Gastrocnemius medialis (tissue), 4 donors: ENCODE results near the gene PDE4D. TPM values are rescaled to one million over a fixed set of nuclear protein-coding genes. Genes with fewer than 3 reads are reported as not detected.

Source experiments
- ATAC-seq, 2 donors: fragments of 150-250 bp; one replicate each; pipeline ENCODE4 v1.9.1; 2016
- DNase-seq, 2 donors: peaks; one replicate each; pipeline ENCODE4 v3.0.0-alpha.2; 2019
- H3K27ac ChIP-seq, 4 donors: fragments of 200-600 bp; sonication (generic); 1 replicate in 1 of 4; 2 replicates in 3 of 4; pipeline ENCODE4 v1.5.1; 2016 to 2018; ENCODE audit warnings: mild to moderate bottlenecking in 2 of 4, moderate library complexity in 1 of 4
- H3K27me3 ChIP-seq, 3 donors: fragments of 200-600 bp; sonication (generic) in 2 of 3; 1 replicate in 1 of 3; 2 replicates in 2 of 3; pipeline versions ENCODE4 v1.5.1 to v1.6.0; 2016 to 2019; ENCODE audit warnings: mild to moderate bottlenecking in 1 of 3, moderate library complexity in 1 of 3
- H3K36me3 ChIP-seq, 2 donors: fragments of 200-600 bp; sonication (generic) in 1 of 2; one replicate each; pipeline ENCODE4 v1.5.1; 2017 to 2018
- H3K4me1 ChIP-seq, 2 donors: fragments of 200-600 bp; sonication (generic) in 1 of 2; one replicate each; pipeline ENCODE4 v1.5.1; 2016 to 2017; ENCODE audit warnings: mild to moderate bottlenecking in 2 of 2
- H3K4me3 ChIP-seq, 4 donors: fragments of 200-600 bp; sonication (generic) in 3 of 4; 1 replicate in 1 of 4; 2 replicates in 3 of 4; pipeline ENCODE4 v1.5.1; 2016 to 2019; ENCODE audit warnings: mild to moderate bottlenecking in 2 of 4
- H3K9me3 ChIP-seq, 3 donors: fragments of 200-600 bp; sonication (generic) in 2 of 3; 1 replicate in 1 of 3; 2 replicates in 2 of 3; pipeline ENCODE4 v1.5.1; 2016 to 2019
- POLR2A ChIP-seq, 2 donors: fragments of 450-650 bp; IDR thresholded peaks; one replicate each; pipeline ENCODE4 v1.6.1; 2017; ENCODE audit warnings: antibody characterized with exemption in 2 of 2, mild to moderate bottlenecking in 2 of 2, moderate library complexity in 2 of 2
- in situ Hi-C, 4 donors: fragments of 200-750 bp; cut with MboI; loops; one replicate each; pipeline versions ENCODE4 v1.15.0 to v1.8.0; 2017; ENCODE audit warnings: low sequenced_read_pairs in 4 of 4
- intact Hi-C: fragments of 100-400 bp; cut with DNase I; formaldehyde crosslinking; loops from one replicate; pipeline ENCODE4 v1.15.1; 2023; ENCODE audit warnings: low total_unique reads
- total RNA-seq, 4 donors: library from RNA; depleted of rRNA; stranded (reverse); fragments of >200 nt; gene quantifications; one replicate each; pipeline versions ENCODE4 v1.1.0 to v1.2.3, GENCODE V29; 2016
- TF ChIP-seq, protein P1 (sequence below), 5 experiments: fragments of 450-650 bp in 3 of 5; fragments of 200-600 bp in 2 of 5; sonication (generic) in 2 of 5; IDR thresholded peaks in 4 of 5; conservative IDR thresholded peaks in 1 of 5; 1 replicate in 4 of 5; 2 replicates in 1 of 5; pipeline ENCODE4 v1.5.1; 2016 to 2019; ENCODE audit warnings: antibody characterized with exemption in 5 of 5, mild to moderate bottlenecking in 3 of 5, moderate library complexity in 3 of 5

Gene PDE4D
- total RNA-seq, 4 donors from 2014 or later: 133 to 223 (median 185) TPM

DNA sequence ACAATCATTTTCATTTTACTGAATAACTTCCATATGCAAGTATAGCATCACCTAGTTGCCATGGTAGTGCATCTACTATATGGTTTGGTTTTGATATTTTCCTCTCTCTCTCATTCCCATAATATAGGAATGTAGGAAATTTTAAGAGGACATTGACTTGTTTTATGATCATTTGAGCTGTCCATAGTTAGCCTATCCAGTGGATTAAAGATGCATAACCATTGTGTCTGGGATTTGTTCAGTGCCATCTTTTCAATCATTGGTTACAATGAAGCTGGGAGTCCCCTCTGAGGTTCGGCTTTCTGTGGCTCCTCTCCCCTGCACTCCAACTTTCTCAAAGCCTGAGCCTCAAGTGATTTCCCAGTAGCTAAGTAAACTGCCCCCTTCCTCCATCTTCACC, 852.2 kb downstream of the PDE4D start:
- Histone ChIP-seq H3K4me3 (no peak overlapping the region), H3K27me3 (no peaks in the 10 kb centered on the region), H3K27ac (peak overlapping the region; percentile 83 to 93 (median 91)), H3K36me3 (no peaks in the 10 kb centered on the region), H3K9me3 (no peaks in the 10 kb centered on the region), H3K4me1 (peaks cover 31 to 54% of the 10 kb centered on the region in 2 donors)
- ATAC-seq (no peak), DNase-seq (no peak)
- TF ChIP-seq, protein P1, sequence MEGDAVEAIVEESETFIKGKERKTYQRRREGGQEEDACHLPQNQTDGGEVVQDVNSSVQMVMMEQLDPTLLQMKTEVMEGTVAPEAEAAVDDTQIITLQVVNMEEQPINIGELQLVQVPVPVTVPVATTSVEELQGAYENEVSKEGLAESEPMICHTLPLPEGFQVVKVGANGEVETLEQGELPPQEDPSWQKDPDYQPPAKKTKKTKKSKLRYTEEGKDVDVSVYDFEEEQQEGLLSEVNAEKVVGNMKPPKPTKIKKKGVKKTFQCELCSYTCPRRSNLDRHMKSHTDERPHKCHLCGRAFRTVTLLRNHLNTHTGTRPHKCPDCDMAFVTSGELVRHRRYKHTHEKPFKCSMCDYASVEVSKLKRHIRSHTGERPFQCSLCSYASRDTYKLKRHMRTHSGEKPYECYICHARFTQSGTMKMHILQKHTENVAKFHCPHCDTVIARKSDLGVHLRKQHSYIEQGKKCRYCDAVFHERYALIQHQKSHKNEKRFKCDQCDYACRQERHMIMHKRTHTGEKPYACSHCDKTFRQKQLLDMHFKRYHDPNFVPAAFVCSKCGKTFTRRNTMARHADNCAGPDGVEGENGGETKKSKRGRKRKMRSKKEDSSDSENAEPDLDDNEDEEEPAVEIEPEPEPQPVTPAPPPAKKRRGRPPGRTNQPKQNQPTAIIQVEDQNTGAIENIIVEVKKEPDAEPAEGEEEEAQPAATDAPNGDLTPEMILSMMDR (IDR thresholded peaks at IDR 0.05 in 4 of 5, conservative IDR thresholded peaks at IDR 0.05 in 1 of 5): no peak
- TF ChIP-seq POLR2A (IDR thresholded peaks at IDR 0.05): no peak
- in situ Hi-C loops: loop anchor here (25.0 kb wide), 1 partner anchor 321 kb away; no protein-coding TSS in a partner anchor
- intact Hi-C loops: no loop called here

DNA sequence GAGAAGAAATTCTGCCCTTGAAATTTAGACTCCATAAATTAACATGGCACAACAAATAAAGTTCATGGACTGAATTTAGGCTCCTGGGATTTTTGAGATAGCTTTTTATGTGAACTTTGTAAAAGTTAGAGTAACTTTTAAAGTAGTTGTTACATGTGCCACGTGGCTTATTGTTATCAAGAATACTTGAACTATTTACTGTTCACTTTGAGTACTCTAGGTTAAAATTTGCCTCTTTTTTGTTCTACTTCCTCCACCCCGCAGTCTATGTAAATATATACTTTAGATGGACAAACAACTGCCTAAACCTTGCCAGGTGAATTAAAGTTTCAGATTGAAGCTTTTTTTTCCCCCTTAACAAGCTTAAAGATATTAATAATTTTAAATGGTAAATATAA, 852.7 kb downstream of the PDE4D start:
- TF ChIP-seq, protein P1 (IDR thresholded peaks at IDR 0.05 in 4 of 5, conservative IDR thresholded peaks at IDR 0.05 in 1 of 5): no peak
- TF ChIP-seq POLR2A (IDR thresholded peaks at IDR 0.05): no peak
- no peaks in the 10 kb centered on the region for H3K36me3 ChIP-seq
- peaks cover 34 to 58% of the 10 kb centered on the region in 2 donors for H3K4me1 ChIP-seq
- no peaks in the 10 kb centered on the region for H3K27me3 ChIP-seq
- DNase-seq (no peak), ATAC-seq (no peak)
- in situ Hi-C loops (loop anchor here (25.0 kb wide), 1 partner anchor 321 kb away; no protein-coding TSS in a partner anchor), intact Hi-C loops (no loop called here)
- H3K4me3 ChIP-seq: peak overlapping the region; percentile 75 to 93 (median 79)
- no peaks in the 10 kb centered on the region for H3K9me3 ChIP-seq
- peak overlapping the region; percentile 83 to 93 (median 91) for H3K27ac ChIP-seq

DNA sequence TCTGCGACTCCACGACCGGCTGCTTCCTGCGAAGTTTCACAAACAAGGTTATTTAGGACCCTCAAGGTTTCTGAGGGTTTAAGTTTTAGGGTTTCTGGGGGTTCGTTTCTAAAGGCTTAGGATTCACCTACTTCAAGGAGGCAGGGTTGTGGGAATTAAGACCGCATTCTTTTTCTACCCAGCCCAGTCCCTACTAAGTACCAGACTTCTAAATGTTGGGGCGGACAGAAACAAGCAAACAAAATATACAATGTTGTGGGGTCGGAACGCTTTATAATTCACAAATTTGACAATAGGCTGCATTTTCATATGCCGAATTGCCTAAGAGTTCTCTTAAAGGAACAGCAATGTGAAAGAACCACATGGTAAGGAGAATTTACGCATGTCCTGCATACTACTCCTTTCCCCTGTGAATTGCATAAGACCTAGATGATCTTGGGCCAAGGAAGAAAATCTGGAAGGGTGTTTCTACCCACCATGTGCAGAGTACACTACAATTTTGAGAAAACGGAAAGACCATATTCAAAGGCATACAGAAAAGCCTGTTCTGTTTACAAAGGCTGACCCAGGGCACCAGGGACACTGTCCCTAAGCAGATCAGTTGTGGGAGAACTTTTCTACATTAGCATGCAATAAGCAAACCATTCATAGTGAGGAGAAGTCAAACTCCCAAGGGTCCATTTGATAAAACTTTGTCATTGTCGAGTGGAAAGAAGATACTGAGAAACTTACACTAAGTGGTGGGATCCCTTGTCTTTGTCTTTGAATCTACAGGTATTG, 853.3 kb downstream of the PDE4D start:
- DNase-seq: no peak
- Histone ChIP-seq H3K27ac (peak overlapping the region; percentile 83 to 93 (median 91)), H3K4me1 (peaks cover 40 to 64% of the 10 kb centered on the region in 2 donors), H3K36me3 (no peaks in the 10 kb centered on the region), H3K4me3 (peak overlapping the region; percentile 75 to 93 (median 79)), H3K9me3 (no peaks in the 10 kb centered on the region), H3K27me3 (no peaks in the 10 kb centered on the region)
- intact Hi-C loops: no loop called here
- peak; percentile 10 to 22 for ATAC-seq
- in situ Hi-C loops: loop anchor here (25.0 kb wide), 1 partner anchor 322 kb away; no protein-coding TSS in a partner anchor
- TF ChIP-seq, protein P1 (IDR thresholded peaks at IDR 0.05 in 4 of 5, conservative IDR thresholded peaks at IDR 0.05 in 1 of 5): no peak
- no peak for TF ChIP-seq POLR2A (IDR thresholded peaks at IDR 0.05)

DNA sequence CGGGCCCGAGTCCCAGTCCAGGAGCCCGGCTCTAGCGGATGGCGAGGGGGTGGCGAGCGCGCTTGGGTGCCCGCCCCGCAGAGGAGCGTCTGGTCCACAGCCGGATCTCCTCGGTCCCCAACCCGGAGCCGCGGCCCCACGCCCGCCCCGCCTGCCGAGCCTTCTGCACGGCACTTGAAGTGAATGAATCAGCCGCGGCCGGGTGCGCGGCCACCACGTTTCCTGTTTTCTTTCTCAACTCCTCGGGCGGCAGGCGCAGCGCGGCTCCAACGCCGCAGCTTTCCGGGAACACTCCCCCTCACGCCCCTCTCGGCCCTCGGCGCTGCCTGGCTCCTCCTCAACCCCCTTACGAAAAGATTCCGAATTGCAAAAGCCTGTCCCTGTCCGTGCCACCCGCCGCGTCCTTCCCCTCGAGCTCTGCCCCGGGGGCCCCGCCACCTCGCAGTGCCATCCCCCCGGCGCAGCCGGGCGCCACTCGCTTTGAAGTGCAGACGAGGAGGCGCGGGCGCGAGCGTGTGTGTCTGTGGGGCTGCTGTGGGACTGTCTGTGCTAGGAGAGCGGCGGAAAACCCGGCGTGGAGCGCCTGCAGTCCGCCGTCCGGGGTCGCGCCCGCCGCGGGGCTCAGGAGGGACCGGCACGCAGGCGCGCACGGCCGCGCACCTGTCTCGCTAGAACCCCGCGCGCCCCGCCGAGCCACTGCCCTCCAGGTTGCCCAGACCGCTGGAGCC, 854.1 kb downstream of the PDE4D start:
- peak overlapping the region; percentile 75 to 93 (median 79) for H3K4me3 ChIP-seq
- no peaks in the 10 kb centered on the region for H3K9me3 ChIP-seq
- peak; percentile 53 to 74 for DNase-seq
- in situ Hi-C loops: loop anchor here (10.0 to 25.0 kb wide), 2 partner anchors 135 to 323 kb away; no protein-coding TSS in a partner anchor
- peak; percentile 24 to 35 for ATAC-seq
- peak overlapping the region; percentile 83 to 93 (median 91) for H3K27ac ChIP-seq
- no peaks in the 10 kb centered on the region for H3K36me3 ChIP-seq
- H3K27me3 ChIP-seq: no peaks in the 10 kb centered on the region
- TF ChIP-seq POLR2A (IDR thresholded peaks at IDR 0.05): peak; percentile 65 to 76
- TF ChIP-seq, protein P1 (IDR thresholded peaks at IDR 0.05 in 4 of 5, conservative IDR thresholded peaks at IDR 0.05 in 1 of 5): no peak
- intact Hi-C loops: loop anchor here (1.0 to 5.0 kb wide), 5 partner anchors 29 to 328 kb away; no protein-coding TSS in a partner anchor
- peaks cover 48 to 71% of the 10 kb centered on the region in 2 donors for H3K4me1 ChIP-seq
